ENCODE measurements around the gene OPN1SW.

Gene OPN1SW

DNA sequence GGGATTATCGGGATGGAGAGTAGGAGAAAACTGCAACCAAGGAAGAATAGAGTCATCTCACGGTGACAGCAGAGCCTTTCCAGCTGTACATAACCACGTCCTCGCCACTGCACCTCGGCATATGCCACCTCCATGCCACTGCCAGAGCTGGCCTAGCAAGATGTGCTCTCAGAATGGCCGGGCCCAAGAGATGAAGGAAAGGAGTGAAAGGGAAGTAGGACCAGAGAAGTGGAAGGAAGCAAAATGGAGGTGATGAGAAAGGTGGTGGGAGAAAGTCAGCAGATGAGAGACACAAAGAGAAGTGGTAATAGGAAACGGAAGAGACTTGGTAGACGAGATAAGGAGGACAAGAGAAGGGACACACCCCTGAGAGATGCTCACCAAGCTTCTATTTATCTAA is 44.4 kb downstream of the OPN1SW start:
- no peak for DNase-seq

- no peak for DNase-seq
Measured at GRCh38 chr7:128729494-128729893, 46.1 kb downstream of the OPN1SW start.

GRCh38 chr7:128728598-128728997 is 47.0 kb downstream of the OPN1SW start:
- DNase-seq = no peak

DNA sequence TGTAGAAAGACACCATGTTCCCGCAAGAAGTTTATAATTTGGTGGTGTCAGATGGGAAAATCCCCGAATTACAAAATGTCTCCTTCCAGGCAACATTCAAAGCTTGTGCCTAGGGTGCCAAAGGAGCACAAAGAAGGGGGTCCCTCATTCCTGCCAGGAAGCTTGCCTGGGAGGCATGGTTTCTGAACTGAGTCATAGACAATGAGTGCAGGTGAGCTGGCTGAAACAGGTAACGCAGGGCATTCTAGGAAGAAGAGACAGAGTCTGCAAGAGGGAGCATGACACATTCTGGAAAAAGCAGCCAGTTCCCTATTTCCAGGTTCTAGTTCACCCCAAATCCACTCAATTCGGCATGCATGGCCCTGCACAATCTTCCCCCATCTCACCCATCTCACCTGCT is 48.4 kb downstream of the OPN1SW start:
- no peak for DNase-seq

- no peak for DNase-seq
Measured at GRCh38 chr7:128726737-128727072, 48.9 kb downstream of the OPN1SW start.

DNA sequence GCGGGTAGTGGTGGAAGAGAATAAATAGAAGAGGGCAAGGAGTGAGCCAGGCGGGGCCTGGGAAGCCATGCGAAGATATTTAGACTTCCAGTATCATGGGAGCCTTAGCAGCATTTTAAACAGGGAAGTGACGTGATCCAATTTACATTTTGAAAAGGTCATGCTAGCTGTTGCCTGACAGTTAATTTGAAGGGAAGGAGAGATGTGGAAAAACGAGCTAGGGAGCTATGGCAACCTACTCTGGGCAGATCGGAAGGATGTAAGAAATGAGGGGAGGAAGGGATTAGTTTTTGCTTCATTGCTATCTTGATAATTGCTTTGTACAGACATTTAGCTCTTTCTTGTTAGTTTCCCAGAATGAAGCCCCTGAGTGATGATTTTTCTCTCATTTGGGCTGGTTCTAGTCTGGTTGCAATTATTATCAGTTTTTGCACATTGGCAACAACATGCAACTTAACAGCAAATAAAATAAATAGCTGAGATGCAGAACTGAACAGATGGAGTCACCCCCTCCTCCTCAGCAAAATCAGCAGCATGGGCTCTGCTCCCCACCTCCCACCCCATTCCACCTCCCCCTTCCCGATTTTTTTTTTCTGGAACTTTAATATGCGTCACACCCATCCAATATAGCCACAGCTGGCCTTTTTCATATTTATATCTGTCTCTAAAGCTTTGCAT is 49.4 kb downstream of the OPN1SW start:
- DNase-seq = no peak

GRCh38 chr7:128725531-128725930 is 50.1 kb downstream of the OPN1SW start:
- DNase-seq = no peak

- DNase-seq = no peak
Measured at GRCh38 chr7:128724743-128725142, 50.9 kb downstream of the OPN1SW start.

Data from stimulated activated CD4-positive, alpha-beta T cell treated with anti-CD3 and anti-CD28 coated beads, Interleukin-12 subunit alpha, Interleukin-12 subunit beta, amount 100 ng/mL, for 4 hours (primary cell).